Smooth muscle cell (in vitro differentiated cells): ENCODE measurements around the gene AKAP11. TPM values are rescaled to one million over a fixed set of nuclear protein-coding genes. Genes with fewer than 3 reads are reported as not detected.

Experiments
- DNase-seq: peaks from one replicate; lab custom pipeline; 2025; ENCODE audit not compliant: unreplicated experiment; lab: John Stamatoyannopoulos, UW
- H2AFZ ChIP-seq: fragments of 200-600 bp; sonication (generic); 2 replicates; pipeline ENCODE4 v1.6.0; 2016; ENCODE audit warnings: antibody characterized with exemption, low read depth, mild to moderate bottlenecking
- H3F3A ChIP-seq: fragments of 200-600 bp; sonication (generic); 2 replicates; pipeline ENCODE4 v1.6.0; 2017; ENCODE audit warnings: antibody characterized with exemption, low read depth
- H3K27ac ChIP-seq: fragments of 200-600 bp; sonication (generic); 2 replicates; pipeline ENCODE4 v1.5.1; 2016; ENCODE audit warnings: low read depth, mild to moderate bottlenecking
- H3K27me3 ChIP-seq: fragments of 200-600 bp; sonication (generic); 2 replicates; pipeline ENCODE4 v1.6.1; 2016; ENCODE audit warnings: low read depth, mild to moderate bottlenecking
- H3K36me3 ChIP-seq: fragments of 200-600 bp; sonication (generic); 2 replicates; pipeline ENCODE4 v1.5.1; 2016; ENCODE audit warnings: low read depth
- H3K4me1 ChIP-seq: fragments of 200-600 bp; sonication (generic); 2 replicates; pipeline ENCODE4 v1.5.1; 2016; ENCODE audit warnings: low read depth
- H3K4me2 ChIP-seq: fragments of 200-600 bp; sonication (generic); 2 replicates; pipeline ENCODE4 v1.6.0; 2016; ENCODE audit warnings: mild to moderate bottlenecking
- H3K4me3 ChIP-seq: fragments of 200-600 bp; sonication (generic); 2 replicates; pipeline ENCODE4 v1.5.1; 2016; ENCODE audit warnings: mild to moderate bottlenecking
- H3K79me2 ChIP-seq: fragments of 200-600 bp; sonication (generic); 2 replicates; pipeline ENCODE4 v1.6.0; 2016; ENCODE audit warnings: low read depth, mild to moderate bottlenecking
- H3K9ac ChIP-seq: fragments of 200-600 bp; sonication (generic); 2 replicates; pipeline ENCODE4 v1.6.0; 2016; ENCODE audit warnings: low read depth
- H3K9me3 ChIP-seq: fragments of 200-600 bp; sonication (generic); replicated peaks from 2 replicates; pipeline ENCODE4 v1.5.1; 2016; ENCODE audit warnings: low read depth
- H4K20me1 ChIP-seq: fragments of 200-600 bp; sonication (generic); 2 replicates; pipeline ENCODE4 v1.6.0; 2016; ENCODE audit warnings: low read depth
- WGBS: methylation state at CpG from one replicate; pipeline ENCODE4 v1.1.7; 2016; ENCODE audit warnings: low lambda C conversion rate; 5-methylcytosine and 5-hydroxymethylcytosine counted together
- polyA plus RNA-seq: library from polyadenylated mRNA; unstranded; fragments of >200 nt; fragmentation: Nextera tagmentation; extraction: Ambion mirVana; gene quantifications from 2 replicates; pipeline ENCODE4 v1.2.1, GENCODE V29; 2016
- total RNA-seq: library from RNA; depleted of rRNA; stranded (reverse); fragments of >200 nt; gene quantifications from 2 replicates; pipeline ENCODE4 v1.2.3, GENCODE V29; 2014
- TF ChIP-seq, protein P1 (sequence below): fragments of 200-600 bp; sonication (generic); IDR thresholded peaks from 2 replicates; pipeline ENCODE4 v1.5.1; 2017; ENCODE audit warnings: borderline replicate concordance, mild to moderate bottlenecking, antibody characterized with exemption; ENCODE audit not compliant: insufficient read depth, poor library complexity, severe bottlenecking

The AKAP11 gene
- total and polyA plus RNA-seq, 2 experiments from 2014 or later = 2.1 to 27.5 TPM

DNA sequence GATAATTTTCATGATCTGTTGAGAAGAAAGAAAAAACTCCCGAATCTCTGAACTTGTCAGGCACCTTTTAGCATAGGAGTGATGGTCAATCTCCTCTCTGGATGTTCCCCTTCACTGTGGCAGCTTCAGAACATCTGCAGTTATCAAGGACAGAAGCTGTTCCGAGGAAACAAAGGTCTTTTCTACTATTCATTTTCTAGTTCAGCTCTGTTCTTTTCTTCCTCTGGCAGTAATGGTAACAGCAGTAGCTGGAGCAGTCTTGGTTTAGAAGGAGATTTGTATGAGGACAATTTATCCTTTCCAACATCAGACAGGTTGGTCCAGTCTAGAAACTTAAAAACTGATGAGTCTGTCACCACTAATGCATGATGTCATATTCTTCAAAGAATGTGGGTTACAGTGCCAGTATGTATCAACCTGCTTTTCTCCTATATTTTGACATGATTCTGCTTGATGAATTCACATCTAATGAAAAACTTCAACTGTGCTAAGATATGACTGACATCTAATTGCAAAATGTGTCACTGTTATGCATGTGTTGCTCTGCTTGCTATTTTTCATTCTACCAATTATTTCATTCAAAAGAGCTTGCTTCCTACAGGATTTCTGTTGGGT is 41.0 kb downstream of the AKAP11 start:
- Histone ChIP-seq H3K4me2 (no peak overlapping the region), H3K36me3 (no peaks in the 10 kb centered on the region), H3K4me3 (no peak overlapping the region), H3K4me1 (no peaks in the 10 kb centered on the region), H3K27ac (peak overlapping the region; percentile 58), H3F3A (no peaks in the 10 kb centered on the region), H3K9me3 (no peaks in the 10 kb centered on the region), H3K9ac (no peak overlapping the region), H4K20me1 (no peaks in the 10 kb centered on the region), H3K79me2 (no peaks in the 10 kb centered on the region), H3K27me3 (no peaks in the 10 kb centered on the region), H2AFZ (no peak overlapping the region)
- 97% methylated on average over 2 of the region's 2 CpGs for WGBS
- TF ChIP-seq, protein P1, sequence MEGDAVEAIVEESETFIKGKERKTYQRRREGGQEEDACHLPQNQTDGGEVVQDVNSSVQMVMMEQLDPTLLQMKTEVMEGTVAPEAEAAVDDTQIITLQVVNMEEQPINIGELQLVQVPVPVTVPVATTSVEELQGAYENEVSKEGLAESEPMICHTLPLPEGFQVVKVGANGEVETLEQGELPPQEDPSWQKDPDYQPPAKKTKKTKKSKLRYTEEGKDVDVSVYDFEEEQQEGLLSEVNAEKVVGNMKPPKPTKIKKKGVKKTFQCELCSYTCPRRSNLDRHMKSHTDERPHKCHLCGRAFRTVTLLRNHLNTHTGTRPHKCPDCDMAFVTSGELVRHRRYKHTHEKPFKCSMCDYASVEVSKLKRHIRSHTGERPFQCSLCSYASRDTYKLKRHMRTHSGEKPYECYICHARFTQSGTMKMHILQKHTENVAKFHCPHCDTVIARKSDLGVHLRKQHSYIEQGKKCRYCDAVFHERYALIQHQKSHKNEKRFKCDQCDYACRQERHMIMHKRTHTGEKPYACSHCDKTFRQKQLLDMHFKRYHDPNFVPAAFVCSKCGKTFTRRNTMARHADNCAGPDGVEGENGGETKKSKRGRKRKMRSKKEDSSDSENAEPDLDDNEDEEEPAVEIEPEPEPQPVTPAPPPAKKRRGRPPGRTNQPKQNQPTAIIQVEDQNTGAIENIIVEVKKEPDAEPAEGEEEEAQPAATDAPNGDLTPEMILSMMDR = no peak
- no peak for DNase-seq

DNA sequence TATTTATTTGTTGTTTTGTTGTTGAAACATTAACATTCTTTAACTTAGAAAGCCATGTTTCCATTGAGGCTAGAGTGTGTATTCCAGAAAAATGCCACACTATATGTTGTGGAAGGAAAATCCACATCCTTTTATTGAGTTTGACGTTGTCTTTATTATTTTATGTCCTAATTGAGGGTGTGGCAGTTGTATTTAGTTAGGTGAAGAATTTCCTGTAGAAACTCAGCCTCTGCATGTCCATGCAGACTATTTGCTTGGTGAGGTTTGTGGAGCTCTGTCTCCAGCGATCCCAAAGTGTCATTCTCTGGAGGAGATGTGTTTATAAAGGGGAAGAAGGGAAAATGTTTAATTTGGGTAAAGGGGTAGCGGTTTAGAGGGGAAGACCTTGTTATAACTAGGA is 46.6 kb downstream of the AKAP11 start:
- Histone ChIP-seq H3K27me3 (no peaks in the 10 kb centered on the region), H3K36me3 (no peaks in the 10 kb centered on the region), H3K79me2 (no peaks in the 10 kb centered on the region), H3K27ac (no peak overlapping the region), H3K4me2 (no peak overlapping the region), H3K9me3 (no peaks in the 10 kb centered on the region), H3K4me3 (no peak overlapping the region), H4K20me1 (no peaks in the 10 kb centered on the region), H2AFZ (no peak overlapping the region), H3K9ac (no peak overlapping the region), H3F3A (peaks cover 7% of the 10 kb centered on the region), H3K4me1 (peaks cover 7% of the 10 kb centered on the region)
- no peak for DNase-seq
- WGBS = 83% methylated on average over 3 of the region's 3 CpGs
- TF ChIP-seq, protein P1 = no peak

DNA sequence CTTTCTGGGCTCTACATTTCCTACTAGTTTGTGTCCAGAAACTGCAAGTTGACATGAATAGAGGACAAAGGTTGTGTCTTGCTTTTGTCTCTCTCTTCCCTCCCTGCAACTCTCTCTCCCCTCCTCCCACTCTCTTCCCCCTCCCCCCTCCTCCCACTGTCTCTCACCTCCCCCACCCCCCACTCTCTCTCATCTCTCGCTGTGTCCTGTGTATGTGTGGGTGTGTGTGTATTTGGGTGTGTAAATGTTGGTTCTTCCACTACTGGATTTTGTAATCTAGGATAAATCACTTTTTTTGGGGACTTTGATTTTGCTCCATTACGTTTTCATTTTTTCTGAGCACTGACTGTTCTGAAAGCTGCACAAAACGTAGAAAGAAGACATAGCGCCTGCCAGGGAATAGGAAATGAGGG is 48.4 kb downstream of the AKAP11 start:
- WGBS = 57% methylated on average over 4 of the region's 4 CpGs

More for the DNA sequence above, 48.4 kb downstream of the AKAP11 start:
- Histone ChIP-seq H3K27ac (no peak overlapping the region), H4K20me1 (no peaks in the 10 kb centered on the region), H3K36me3 (no peaks in the 10 kb centered on the region), H3F3A (peaks cover 7% of the 10 kb centered on the region), H3K9me3 (no peaks in the 10 kb centered on the region), H2AFZ (no peak overlapping the region), H3K79me2 (no peaks in the 10 kb centered on the region), H3K4me3 (no peak overlapping the region), H3K4me1 (peaks cover 14% of the 10 kb centered on the region), H3K4me2 (no peak overlapping the region), H3K9ac (no peak overlapping the region), H3K27me3 (no peaks in the 10 kb centered on the region)
- DNase-seq = no peak
- TF ChIP-seq, protein P1 = no peak
